PC-3 (cell line): ENCODE measurements around the gene ELOA.

Experiments
- EZH2 ChIP-seq: fragments of 300-600 bp; sonication (generic); IDR thresholded peaks from one replicate; pipeline ENCODE4 v1.6.1; 2017; ENCODE audit warnings: antibody characterized with exemption, mild to moderate bottlenecking, low read length; ENCODE audit not compliant: unreplicated experiment
- EZH2phosphoT487 ChIP-seq: fragments of 300-600 bp; sonication (generic); IDR thresholded peaks from 2 replicates; pipeline ENCODE4 v1.6.1; 2018; ENCODE audit warnings: mild to moderate bottlenecking, antibody characterized with exemption, low read length, borderline replicate concordance
- TF ChIP-seq, protein P1 (sequence below): fragments of 300-600 bp; sonication (generic); conservative IDR thresholded peaks from 2 replicates; pipeline ENCODE4 v1.5.1; 2017; ENCODE audit warnings: antibody characterized with exemption, low read depth, mild to moderate bottlenecking, low read length

- TF ChIP-seq, protein P1, sequence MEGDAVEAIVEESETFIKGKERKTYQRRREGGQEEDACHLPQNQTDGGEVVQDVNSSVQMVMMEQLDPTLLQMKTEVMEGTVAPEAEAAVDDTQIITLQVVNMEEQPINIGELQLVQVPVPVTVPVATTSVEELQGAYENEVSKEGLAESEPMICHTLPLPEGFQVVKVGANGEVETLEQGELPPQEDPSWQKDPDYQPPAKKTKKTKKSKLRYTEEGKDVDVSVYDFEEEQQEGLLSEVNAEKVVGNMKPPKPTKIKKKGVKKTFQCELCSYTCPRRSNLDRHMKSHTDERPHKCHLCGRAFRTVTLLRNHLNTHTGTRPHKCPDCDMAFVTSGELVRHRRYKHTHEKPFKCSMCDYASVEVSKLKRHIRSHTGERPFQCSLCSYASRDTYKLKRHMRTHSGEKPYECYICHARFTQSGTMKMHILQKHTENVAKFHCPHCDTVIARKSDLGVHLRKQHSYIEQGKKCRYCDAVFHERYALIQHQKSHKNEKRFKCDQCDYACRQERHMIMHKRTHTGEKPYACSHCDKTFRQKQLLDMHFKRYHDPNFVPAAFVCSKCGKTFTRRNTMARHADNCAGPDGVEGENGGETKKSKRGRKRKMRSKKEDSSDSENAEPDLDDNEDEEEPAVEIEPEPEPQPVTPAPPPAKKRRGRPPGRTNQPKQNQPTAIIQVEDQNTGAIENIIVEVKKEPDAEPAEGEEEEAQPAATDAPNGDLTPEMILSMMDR: no peak
- TF ChIP-seq EZH2phosphoT487 (no peak), EZH2 (no peak)
These were observed 22.8 kb upstream of the ELOA start for GRCh38 chr1:23720256-23720995.
